NCI-H748 (cell line): Measurements from ENCODE around the gene AIPL1.
A peak's percentile ranks its signal among the peaks of the same experiment; 100 is the strongest.
"Not testable (repeated sequence)": the region's sequence is repeated elsewhere in the genome, so short reads cannot be mapped to it uniquely, and the experiment has no call there.

ENCODE experiments used
- DNase-seq: peaks from one replicate; lab custom pipeline; 2025; ENCODE audit not compliant: unreplicated experiment; lab: John Stamatoyannopoulos, UW

Gene AIPL1

GRCh38 chr17:6435051-6435450 is at the start of gene AIPL1:
Gene AIPL1, minus strand, starts transcription at chr17:6435121. Its CDS starts 17 bp downstream, at chr17:6435104.
- DNase-seq, result no peak

GRCh38 chr17:6483507-6483906 is 48.6 kb upstream of the AIPL1 start:
- no peak for DNase-seq

GRCh38 chr17:6482796-6483195 is 47.9 kb upstream of the AIPL1 start:
- not testable (repeated sequence) for DNase-seq

- DNase-seq, result no peak
These were observed 47.2 kb upstream of the AIPL1 start for GRCh38 chr17:6482105-6482455.

- DNase-seq, result no peak
These were observed 45.4 kb upstream of the AIPL1 start for GRCh38 chr17:6480303-6480675.

- DNase-seq, result no peak
These were observed 44.8 kb upstream of the AIPL1 start for GRCh38 chr17:6479622-6480302.

- no peak for DNase-seq
These were observed 43.6 kb upstream of the AIPL1 start for GRCh38 chr17:6478486-6478885.

- no peak for DNase-seq
These were observed 43.0 kb upstream of the AIPL1 start for GRCh38 chr17:6477831-6478383.

GRCh38 chr17:6476810-6477179 is 41.9 kb upstream of the AIPL1 start:
- peak; percentile 45 for DNase-seq

- DNase-seq, result no peak
These were observed 41.3 kb upstream of the AIPL1 start for GRCh38 chr17:6476076-6476809.

- DNase-seq, result no peak
These were observed 40.5 kb upstream of the AIPL1 start for GRCh38 chr17:6475411-6475810.

- no peak for DNase-seq
These were observed 40.0 kb upstream of the AIPL1 start for GRCh38 chr17:6474906-6475305.

- no peak for DNase-seq
These were observed 39.5 kb upstream of the AIPL1 start for GRCh38 chr17:6474376-6474775.

- peak; percentile 67 for DNase-seq
These were observed 38.3 kb upstream of the AIPL1 start for GRCh38 chr17:6473128-6473767.

- no peak for DNase-seq
These were observed 37.6 kb upstream of the AIPL1 start for GRCh38 chr17:6472517-6472916.

- no peak for DNase-seq
These were observed 36.9 kb upstream of the AIPL1 start for GRCh38 chr17:6471531-6472465.

- no peak for DNase-seq
These were observed 36.0 kb upstream of the AIPL1 start for GRCh38 chr17:6470751-6471521.

- DNase-seq, result no peak
These were observed 35.3 kb upstream of the AIPL1 start for GRCh38 chr17:6470146-6470718.

GRCh38 chr17:6468051-6468790 is 33.3 kb upstream of the AIPL1 start:
- DNase-seq, result no peak
